Glutamatergic neuron (in vitro differentiated cells): Measurements from ENCODE around the gene TMEM74B. TPM values are rescaled to one million over a fixed set of nuclear protein-coding genes. Genes with fewer than 3 reads are reported as not detected.

Experiments used
- DNase-seq: peaks from one replicate; pipeline ENCODE4 v3.0.0; 2022
- H3K27ac Mint-ChIP-seq: one replicate; pipeline ENCODE4 v1.8.0; 2020; ENCODE audit warnings: mild to moderate bottlenecking, mixed read lengths, inconsistent platforms; ENCODE audit not compliant: unreplicated experiment
- H3K27me3 Mint-ChIP-seq: one replicate; pipeline ENCODE4 v1.8.0; 2020; ENCODE audit warnings: mild to moderate bottlenecking, moderate library complexity, mixed read lengths, inconsistent platforms; ENCODE audit not compliant: unreplicated experiment
- H3K36me3 Mint-ChIP-seq: one replicate; pipeline ENCODE4 v1.8.0; 2020; ENCODE audit warnings: mild to moderate bottlenecking, mixed read lengths, inconsistent platforms; ENCODE audit not compliant: unreplicated experiment
- H3K4me1 Mint-ChIP-seq: one replicate; pipeline ENCODE4 v1.8.0; 2020; ENCODE audit warnings: mild to moderate bottlenecking, low read depth, mixed read lengths, inconsistent platforms; ENCODE audit not compliant: unreplicated experiment
- H3K4me3 Mint-ChIP-seq: one replicate; pipeline ENCODE4 v1.8.0; 2020; ENCODE audit warnings: mild to moderate bottlenecking, mixed read lengths, inconsistent platforms; ENCODE audit not compliant: unreplicated experiment
- H3K9me3 Mint-ChIP-seq: one replicate; pipeline ENCODE4 v1.8.0; 2020; ENCODE audit warnings: mild to moderate bottlenecking, moderate library complexity, mixed read lengths, inconsistent platforms; ENCODE audit not compliant: unreplicated experiment
- total RNA-seq: library from RNA; stranded (reverse); fragmentation: NEBNext Ultra II Directional; extraction: Animal tissue kit (Norgen Biotek cat#: 25700); gene quantifications from one replicate; pipeline ENCODE4 v1.2.1, GENCODE V29; 2021; ENCODE audit not compliant: unreplicated experiment
- TF ChIP-seq, protein P1 (sequence below): fragments of 200-600 bp; sonication (generic); IDR thresholded peaks from one replicate; pipeline ENCODE4 v1.5.0; 2021; ENCODE audit not compliant: partially characterized antibody, unreplicated experiment

Gene TMEM74B
- total RNA-seq, 1 donor from 2014 or later: 5.0 TPM

DNA sequence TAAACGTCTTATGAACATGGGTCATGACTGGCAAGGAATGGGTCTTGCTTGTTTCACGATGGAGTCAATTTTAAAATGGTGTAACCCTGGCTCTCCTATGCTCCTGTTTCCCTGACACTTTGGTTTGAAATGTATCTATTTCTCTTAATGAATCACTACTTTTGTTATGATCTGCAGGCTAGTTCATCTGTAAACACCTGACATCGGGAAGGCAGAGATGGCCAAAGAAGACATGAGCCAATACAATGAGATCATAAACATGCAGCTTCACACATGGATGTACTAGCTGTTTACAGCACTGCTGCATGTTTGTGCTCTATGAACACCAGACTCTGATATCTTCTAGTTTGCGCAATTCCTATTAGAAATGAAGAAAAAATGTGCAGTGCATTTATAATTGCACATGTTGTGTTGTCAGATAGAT is 30.1 kb upstream of the TMEM74B start:
- H3K27me3 Mint-ChIP-seq: peaks cover 6% of the 10 kb centered on the region
- no peak overlapping the region for H3K4me3 Mint-ChIP-seq
- DNase-seq: no peak
- H3K27ac Mint-ChIP-seq: no peak overlapping the region
- TF ChIP-seq, protein P1, sequence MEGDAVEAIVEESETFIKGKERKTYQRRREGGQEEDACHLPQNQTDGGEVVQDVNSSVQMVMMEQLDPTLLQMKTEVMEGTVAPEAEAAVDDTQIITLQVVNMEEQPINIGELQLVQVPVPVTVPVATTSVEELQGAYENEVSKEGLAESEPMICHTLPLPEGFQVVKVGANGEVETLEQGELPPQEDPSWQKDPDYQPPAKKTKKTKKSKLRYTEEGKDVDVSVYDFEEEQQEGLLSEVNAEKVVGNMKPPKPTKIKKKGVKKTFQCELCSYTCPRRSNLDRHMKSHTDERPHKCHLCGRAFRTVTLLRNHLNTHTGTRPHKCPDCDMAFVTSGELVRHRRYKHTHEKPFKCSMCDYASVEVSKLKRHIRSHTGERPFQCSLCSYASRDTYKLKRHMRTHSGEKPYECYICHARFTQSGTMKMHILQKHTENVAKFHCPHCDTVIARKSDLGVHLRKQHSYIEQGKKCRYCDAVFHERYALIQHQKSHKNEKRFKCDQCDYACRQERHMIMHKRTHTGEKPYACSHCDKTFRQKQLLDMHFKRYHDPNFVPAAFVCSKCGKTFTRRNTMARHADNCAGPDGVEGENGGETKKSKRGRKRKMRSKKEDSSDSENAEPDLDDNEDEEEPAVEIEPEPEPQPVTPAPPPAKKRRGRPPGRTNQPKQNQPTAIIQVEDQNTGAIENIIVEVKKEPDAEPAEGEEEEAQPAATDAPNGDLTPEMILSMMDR: no peak
- peaks cover 5% of the 10 kb centered on the region for H3K9me3 Mint-ChIP-seq
- H3K36me3 Mint-ChIP-seq: no peaks in the 10 kb centered on the region
- H3K4me1 Mint-ChIP-seq: no peaks in the 10 kb centered on the region

DNA sequence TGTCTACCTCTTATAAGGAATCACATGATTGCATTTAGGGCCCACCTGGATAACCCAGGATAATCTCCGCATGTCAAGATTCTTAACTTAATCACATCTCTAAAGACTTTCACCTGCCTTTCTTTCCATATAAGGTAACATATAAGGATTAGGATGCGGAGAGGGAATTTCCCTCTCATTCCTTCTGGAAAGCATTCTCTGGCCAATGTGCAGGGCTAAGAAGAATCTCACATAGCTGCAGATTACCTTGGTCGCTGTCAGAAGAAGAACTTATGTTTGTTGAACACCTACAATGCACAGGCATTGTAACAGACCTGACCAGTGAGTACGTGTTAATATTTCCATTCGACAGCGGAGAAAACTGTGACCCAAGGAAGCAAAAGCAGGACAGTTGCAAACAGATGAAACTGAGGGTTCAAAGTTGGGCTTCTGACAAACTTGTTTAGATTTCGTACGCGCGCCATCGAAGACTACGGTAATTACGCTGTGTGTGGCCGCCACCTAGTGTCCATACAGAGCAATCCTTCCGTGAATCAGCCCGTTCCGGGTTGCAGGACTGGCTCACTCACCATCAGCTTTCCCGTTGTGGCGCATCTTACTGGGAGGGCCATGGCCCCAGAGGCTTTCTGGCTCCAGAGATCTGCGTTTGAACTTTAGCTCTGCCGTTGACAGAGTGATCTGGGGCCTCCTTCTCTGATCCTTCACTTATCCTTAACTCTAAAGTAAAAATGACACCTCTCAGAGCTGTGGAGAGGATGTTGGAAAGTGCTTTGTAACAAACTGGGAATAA is 28.0 kb upstream of the TMEM74B start:
- Mint-ChIP-seq H3K9me3 (peaks cover 5% of the 10 kb centered on the region), H3K27ac (no peak overlapping the region), H3K4me3 (no peak overlapping the region), H3K4me1 (no peaks in the 10 kb centered on the region), H3K27me3 (peaks cover under 1% of the 10 kb centered on the region), H3K36me3 (no peaks in the 10 kb centered on the region)
- TF ChIP-seq, protein P1: peak; percentile 82
- peak; percentile 74 for DNase-seq

DNA sequence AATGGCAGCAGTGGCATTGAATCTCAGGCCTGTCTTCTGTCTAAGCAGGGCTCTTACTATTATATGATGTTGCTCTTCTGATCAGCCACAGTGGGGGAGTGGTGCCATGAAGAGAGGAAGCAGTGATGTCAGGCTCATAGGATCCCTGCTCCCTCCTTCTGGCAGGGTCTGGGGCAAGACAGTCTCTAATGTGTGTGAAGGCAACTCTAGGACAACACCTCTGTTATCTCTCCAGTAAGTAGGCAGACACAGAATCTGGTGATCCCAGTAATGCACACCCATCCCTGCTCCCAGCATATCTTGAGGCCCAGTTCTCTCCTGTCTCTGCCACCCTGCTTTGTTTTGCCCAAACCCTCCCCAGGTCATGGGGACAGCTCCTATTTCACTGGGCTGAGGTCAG is 27.2 kb upstream of the TMEM74B start:
- DNase-seq: no peak
- no peaks in the 10 kb centered on the region for H3K4me1 Mint-ChIP-seq
- H3K9me3 Mint-ChIP-seq: peaks cover 5% of the 10 kb centered on the region
- H3K36me3 Mint-ChIP-seq: no peaks in the 10 kb centered on the region
- TF ChIP-seq, protein P1: no peak
- H3K27ac Mint-ChIP-seq: no peak overlapping the region
- no peaks in the 10 kb centered on the region for H3K27me3 Mint-ChIP-seq
- no peak overlapping the region for H3K4me3 Mint-ChIP-seq

DNA sequence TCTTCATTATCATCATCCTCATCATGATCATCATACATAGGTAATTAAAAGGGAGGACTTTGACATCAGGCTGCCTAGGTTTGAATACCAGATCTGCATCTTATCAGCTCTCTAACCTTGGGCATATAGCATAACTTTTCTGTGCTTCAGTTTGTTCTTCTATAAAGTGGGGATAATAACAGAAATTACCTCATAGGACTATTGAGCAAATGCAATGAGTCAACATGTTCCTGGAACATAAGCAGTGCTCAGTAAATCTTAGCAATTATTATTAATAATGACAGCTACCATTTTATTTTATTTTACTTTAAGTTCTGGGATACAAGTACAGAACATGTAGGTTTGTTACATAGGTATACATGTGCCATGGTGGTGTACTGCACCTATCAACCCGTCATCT is 25.7 kb upstream of the TMEM74B start:
- Mint-ChIP-seq H3K4me1 (no peaks in the 10 kb centered on the region), H3K4me3 (no peak overlapping the region), H3K27ac (no peak overlapping the region), H3K27me3 (no peaks in the 10 kb centered on the region), H3K36me3 (no peaks in the 10 kb centered on the region), H3K9me3 (peaks cover 2% of the 10 kb centered on the region)
- DNase-seq: no peak
- TF ChIP-seq, protein P1: no peak
